ENCODE measurements around the gene NHERF1.

GRCh38 chr17:74761419-74761818 lies 13.0 kb downstream of the NHERF1 start:
- no peak for TF ChIP-seq POLR2A (IDR thresholded peaks at IDR 0.05)
- TF ChIP-seq CTCF (IDR thresholded peaks at IDR 0.05) = no peak
- TF ChIP-seq POLR2AphosphoS5 (IDR thresholded peaks at IDR 0.05) = no peak
- no peak for TF ChIP-seq EP300 (IDR thresholded peaks at IDR 0.05)

Measured in suprapubic skin (tissue), 4 donors.